ENCODE data around the gene KCNK16.

DNA sequence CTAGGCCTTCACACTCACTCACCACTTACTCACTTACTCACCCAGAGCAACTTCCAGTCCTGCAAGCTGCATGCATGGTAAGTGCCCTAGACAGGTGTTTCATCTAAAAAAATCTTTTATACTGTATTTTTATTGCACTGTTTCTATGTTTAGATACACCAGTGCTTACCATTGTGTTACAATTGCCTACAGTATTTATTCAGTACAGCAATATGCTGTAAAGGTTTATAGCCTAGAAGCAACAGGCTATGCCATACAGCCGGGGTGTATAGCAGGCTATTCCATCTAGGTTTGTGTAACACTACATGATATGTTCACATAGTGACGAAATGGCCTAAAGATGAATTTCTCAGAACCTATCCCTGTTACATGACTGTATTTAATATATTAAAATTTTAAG lies 56.1 kb downstream of the KCNK16 start:
- TF ChIP-seq EZH2 (IDR thresholded peaks at IDR 0.05; ENCODE audit: insufficient read depth, poor library complexity, severe bottlenecking) (no peak), EZH2phosphoT487 (IDR thresholded peaks at IDR 0.05; ENCODE audit: insufficient read depth, low read depth) (no peak)

Measured in GM23248 (cell line).